Stimulated activated CD4-positive, alpha-beta T cell treated with anti-CD3 and anti-CD28 coated beads, Interleukin-1b, Interleukin-23, amount 100 ng/mL, for 1 hour (primary cell): ENCODE results near the gene GBX1.

ENCODE experiments used
- DNase-seq, 2 donors: peaks; one replicate each; pipeline ENCODE4 v3.0.0-alpha.2; 2020; ENCODE audit warnings: low read depth in 2 of 2

The GBX1 gene

DNA sequence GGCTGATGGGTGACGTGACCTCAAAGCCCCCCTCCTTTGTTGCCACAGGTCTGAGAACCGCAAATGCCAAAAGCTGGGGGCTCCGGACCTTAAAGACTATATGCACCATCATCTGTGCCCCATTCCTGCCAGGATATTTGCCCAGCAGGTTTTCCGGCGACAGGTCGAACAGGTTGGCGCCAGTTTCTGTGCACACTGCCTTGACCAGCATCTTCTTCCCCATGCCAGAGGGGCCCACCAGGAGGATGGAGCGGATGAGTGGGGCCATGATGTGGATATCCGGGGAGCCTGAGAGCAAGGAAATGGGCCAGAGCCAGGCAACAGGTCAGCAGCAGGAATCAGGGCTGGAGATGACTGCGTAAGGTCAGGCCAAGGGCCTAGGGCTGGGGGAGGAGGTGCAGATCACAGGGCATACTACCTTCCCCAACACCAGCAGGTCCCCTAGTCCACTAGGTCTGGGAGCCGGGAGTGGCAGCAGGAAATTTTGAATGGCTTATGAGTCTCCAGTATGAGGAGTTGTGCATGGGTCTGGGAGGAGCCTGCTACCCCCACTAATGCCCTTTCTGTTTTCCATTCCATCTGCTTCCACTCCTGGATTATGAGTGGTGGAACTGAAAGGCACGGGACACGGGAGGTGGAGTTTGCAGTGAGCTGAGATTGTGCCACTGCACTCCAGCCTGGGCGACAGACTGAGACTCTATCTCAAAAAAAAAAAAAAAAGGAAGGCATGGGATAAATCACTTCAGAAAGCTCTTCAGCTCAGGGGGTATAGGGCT is 25.9 kb upstream of the GBX1 start:
- no peak for DNase-seq

DNA sequence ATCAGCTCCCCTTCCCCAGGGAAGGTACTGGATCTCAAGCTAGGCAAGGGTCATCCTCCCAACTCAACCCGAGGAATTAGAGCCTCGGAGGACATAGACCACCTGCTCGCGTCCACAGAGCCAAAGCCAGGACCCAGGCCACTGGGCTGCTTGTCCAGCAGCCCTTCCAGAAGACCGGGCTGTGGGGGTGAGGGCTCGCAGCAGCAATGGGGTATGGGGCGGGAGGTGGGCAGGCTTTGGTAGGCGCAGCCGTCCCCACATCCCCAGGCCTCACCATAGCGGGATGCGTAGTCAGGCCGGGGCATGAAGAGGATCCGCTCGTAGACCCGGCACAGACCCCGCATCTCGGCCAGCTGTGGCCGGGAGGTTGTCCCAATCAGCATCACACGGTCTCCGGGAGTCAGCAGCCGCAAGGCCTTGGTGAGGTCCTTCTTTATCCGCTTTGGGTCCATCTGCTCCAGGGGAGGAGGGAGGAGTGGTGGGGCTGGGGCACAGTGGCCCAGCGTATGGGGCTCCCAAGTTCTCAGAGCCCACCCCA is 24.6 kb upstream of the GBX1 start:
- no peak for DNase-seq

DNA sequence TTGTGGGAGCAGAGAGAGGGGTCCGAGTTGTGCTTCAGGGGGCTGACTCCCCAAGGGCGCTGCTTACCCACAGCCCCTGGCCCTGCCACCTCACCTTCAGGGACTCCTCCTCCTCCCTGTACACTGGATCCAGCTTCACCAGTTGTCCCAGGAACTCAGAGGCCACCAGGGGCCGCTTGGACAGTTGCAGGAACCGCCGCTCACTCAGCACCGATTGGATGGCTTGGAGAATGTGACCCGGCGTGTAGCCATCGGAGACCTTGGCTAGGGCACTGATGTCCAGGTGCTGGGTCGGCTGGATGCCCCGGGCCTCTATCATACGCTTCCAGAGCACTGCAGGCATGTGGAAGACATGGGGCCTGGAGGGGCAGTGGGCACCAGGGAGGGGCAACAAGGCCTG is 24.1 kb upstream of the GBX1 start:
- no peak for DNase-seq

DNA sequence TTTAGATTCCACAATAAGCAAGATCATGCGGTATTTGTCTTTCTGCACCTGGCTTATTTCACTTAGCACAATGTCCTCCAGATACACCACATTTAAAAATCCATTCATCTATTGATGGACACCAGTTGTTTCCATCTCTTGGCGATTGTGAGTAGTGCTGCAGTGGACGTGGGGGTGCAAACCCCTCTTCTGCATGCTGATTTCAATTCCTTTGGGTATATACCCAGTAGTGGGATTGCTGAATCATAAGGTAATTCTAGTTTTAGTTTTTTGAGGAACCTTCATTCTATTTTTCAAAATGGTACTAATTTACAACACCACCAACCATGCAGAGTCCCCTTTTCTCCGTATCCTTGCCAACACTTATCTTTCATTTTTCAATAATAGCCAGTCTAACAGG is 21.5 kb upstream of the GBX1 start:
- no peak for DNase-seq

DNA sequence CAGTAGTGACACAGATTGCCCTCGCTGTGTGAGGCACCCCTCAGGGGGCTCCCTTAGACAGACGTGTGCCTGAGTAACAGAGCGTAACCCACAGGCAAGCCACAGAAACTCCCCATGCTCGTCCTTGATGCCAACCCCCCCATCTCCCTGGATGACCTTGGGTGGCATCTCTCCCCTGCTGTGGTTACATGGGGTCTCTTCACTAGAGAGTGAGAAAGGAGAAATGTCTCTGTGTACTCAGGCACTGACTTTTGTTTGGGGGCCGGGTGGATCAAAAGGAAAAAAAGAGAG is 20.7 kb upstream of the GBX1 start:
- no peak for DNase-seq

DNA sequence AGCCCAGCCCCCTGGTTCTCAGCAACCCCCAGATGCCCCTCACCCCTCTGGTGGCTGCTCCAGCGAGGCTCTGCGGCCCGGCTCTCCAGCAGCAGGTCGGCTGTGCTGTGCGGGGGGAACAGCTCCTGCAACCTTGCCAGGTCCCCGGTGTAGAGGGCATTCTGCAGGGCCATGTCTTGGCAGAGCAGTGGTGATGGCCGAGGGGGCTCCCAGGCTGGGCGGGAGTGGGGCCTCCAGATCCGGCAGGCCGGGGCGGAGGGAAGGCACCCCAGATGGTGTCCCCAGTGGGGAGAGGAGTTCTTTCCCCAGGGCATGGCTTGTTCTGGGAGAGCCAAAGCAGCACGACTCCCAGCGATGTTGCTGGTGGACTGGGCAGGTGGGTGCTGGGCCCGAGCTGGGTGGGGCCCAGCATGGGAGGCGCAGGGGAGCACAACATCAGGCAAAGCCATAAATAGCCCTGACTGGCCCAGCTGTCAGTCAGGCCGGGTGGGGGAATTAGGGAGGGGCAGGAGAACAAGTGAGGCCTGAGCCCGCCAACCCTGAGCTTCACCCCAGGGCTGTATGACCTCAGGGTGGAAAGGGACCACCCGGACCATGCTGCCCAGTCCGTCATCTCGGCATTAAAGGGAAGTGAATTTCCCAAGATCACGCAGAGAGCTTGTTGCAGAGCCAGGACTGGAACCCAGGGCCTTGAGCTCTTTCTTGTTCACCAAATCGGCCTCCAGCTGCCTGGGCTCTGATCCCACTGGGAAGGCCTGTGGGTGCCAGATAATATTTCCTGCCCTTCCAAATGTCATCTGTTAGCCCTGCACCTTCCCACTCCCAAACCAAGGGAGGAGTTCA is 20.1 kb upstream of the GBX1 start:
- DNase-seq: no peak

- DNase-seq: no peak
These were observed 19.3 kb upstream of the GBX1 start, which contains the start of gene ASB10 for GRCh38 chr7:151186640-151187408. Gene ASB10 (minus strand): TSS chr7:151187250. CDS start chr7:151187130, 120 bp downstream.

GRCh38 chr7:151185762-151186639 is 18.5 kb upstream of the GBX1 start:
- no peak for DNase-seq

GRCh38 chr7:151181011-151181431 is 13.5 kb upstream of the GBX1 start:
- no peak for DNase-seq

DNA sequence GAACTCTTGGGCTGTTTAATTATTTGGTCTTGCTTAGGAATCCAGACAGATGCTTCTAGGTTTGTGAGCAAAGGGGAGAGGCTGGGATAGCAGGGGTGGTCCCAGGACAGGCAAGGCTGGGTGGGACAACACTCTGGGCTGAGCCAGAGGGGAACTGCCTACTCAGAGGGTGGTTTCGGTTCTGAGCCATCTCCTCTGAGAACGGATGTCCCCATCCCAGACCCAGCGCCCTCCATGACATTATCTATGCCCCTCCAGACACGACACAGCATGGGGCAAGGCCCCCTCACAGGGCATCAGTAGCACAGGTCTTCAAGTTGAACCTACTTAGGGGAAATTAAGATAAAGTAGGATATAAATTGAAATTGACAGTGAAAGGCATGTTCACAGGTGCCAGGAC is 12.5 kb upstream of the GBX1 start:
- DNase-seq: no peak

DNA sequence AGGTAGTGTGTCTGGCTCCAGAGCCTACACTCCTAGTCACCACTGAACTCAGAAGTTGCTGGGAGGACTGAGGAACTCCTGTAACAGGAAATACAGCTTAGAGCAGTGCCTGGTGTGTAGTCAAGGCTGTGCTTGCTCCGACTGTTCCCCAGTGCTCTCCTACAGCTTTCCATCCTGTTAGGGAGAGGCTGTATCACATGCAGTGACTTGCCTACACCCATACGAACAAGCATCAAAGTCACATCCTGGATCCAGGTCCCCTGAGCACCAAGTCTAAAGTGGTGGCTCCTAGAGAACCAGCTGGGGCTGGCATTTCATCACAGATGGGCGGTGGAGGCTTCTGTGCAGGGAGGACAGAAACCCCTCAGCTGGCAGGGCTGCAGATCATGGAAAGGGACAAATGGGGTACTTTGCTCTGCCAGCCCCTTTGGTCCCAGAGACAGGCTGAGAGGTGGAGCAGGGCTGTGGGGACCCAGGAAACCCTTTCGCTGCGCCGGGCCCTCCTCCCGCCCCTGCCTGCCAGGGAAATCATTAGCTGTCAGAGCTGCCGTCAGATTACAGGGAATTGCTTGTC is 11.9 kb upstream of the GBX1 start:
- no peak for DNase-seq

DNA sequence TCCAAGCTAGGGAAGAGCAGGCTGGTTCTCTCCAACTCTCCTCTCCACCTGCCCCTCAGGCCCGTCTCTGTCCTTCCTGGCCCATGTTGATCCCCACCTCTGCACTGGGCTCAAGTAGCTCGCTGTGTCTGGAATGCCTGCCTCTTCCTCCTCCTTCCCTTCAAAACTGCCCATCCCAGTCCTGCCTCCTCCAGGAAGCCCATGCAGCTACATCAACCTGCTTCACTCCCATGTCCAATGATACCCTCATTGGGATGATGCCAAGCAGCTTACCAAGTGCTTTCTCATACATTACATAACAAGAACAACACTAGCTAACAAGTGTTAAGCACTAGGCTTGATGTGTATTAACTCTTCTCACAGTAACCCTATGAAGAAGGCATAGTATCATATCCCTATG is 11.3 kb upstream of the GBX1 start:
- DNase-seq: no peak

- DNase-seq: no peak
These were observed 10.7 kb upstream of the GBX1 start for GRCh38 chr7:151178236-151178635.

- no peak for DNase-seq
These were observed 9.8 kb upstream of the GBX1 start for GRCh38 chr7:151177310-151177709.

DNA sequence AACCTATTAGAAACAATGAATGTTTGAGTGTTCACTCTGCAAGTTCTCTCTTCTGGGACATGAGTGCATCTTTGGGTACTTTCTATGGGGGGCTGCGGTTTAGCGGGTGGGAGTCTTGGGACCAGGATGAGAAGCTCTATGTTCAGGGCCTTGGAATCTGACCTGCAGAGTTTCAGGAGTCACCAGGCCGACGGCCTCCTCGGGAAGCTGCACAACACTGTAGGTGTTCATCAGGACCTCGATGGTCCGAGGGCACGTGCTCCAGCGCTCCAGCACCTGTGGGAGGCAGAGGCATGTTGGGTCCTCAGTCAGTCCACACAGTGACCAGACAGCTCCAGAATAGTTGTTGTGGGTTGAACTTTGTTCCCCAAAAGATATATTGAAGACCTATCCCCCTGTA is 8.9 kb upstream of the GBX1 start:
- DNase-seq: no peak

GRCh38 chr7:151175793-151176311 is 8.4 kb upstream of the GBX1 start:
- DNase-seq: no peak

GRCh38 chr7:151175047-151175792 is 7.7 kb upstream of the GBX1 start:
- DNase-seq: no peak

DNA sequence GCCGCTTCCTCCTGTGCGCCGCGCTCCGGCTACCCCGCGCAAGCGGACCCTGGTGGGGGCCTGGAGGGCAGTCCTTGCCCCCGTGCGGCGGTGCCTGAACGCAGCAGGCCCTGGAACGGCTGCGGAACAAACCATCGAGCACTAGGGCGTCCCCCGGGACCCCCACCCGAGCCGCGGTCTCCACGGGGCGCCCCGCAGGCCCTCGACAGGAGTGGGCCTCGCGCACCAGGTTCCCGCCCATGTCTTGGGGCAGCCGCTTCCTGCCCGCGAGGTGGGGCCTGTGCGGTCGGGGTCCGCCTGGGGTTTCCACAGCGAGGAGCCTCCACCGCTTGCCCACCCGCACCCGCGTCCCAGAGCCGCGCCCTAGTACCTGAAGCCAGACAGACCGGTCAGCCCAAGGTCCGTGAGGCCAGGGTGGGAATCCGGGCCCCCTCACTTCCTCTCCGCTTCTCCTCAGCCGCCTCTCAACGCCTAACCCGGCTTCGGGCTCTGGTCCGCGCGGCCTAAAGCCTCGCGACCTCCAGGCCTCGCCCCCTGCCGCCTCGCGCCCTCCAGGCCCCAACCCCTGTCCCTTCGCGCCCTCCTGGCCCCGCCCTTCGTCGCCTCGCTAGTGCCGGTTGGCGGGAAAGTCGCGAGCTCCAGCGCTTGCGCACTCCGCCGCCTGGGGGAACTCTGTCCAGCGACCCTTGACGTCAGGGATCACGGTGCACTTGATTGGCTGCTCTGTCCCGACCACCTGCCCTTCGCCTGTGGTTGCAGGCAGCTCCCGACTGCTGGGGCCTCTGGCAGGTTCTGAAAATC is 7.0 kb upstream of the GBX1 start:
- DNase-seq: no peak
